ENCODE data around the gene COL4A1.

DNA sequence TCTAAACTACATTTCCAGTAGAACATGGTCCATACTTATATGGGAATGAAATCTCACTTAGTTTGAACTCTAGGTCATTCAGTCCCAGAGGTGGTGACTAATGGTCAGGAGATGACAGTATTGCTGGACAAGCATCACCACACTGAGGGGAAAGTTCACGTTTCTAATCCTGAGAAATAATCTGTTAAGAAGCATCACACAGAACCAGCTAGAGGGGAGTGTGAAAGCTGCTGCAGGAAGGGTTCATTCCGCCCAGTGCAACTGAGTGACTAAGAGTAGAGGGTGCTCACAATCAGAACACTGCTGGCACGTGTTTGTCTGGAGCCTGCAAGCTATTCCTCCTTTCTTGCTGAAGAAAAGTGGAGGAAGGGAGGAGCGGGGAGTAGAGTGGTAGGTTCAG is 2.7 kb downstream of the COL4A1 start:
- TF ChIP-seq, protein P1, sequence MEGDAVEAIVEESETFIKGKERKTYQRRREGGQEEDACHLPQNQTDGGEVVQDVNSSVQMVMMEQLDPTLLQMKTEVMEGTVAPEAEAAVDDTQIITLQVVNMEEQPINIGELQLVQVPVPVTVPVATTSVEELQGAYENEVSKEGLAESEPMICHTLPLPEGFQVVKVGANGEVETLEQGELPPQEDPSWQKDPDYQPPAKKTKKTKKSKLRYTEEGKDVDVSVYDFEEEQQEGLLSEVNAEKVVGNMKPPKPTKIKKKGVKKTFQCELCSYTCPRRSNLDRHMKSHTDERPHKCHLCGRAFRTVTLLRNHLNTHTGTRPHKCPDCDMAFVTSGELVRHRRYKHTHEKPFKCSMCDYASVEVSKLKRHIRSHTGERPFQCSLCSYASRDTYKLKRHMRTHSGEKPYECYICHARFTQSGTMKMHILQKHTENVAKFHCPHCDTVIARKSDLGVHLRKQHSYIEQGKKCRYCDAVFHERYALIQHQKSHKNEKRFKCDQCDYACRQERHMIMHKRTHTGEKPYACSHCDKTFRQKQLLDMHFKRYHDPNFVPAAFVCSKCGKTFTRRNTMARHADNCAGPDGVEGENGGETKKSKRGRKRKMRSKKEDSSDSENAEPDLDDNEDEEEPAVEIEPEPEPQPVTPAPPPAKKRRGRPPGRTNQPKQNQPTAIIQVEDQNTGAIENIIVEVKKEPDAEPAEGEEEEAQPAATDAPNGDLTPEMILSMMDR (IDR thresholded peaks at IDR 0.05; ENCODE audit: low read length) = no peak
- TF ChIP-seq EZH2 (optimal IDR thresholded peaks at IDR 0.05; ENCODE audit: low read depth, low read length) = no peak

Measured in MM.1S (cell line).